BJ (cell line): ENCODE data around the gene KRTAP4-3. TPM values are rescaled to one million over a fixed set of nuclear protein-coding genes. Genes with fewer than 3 reads are reported as not detected.

Source experiments
- CTCF ChIA-PET: fragments of 350-600 bp; formaldehyde crosslinking; extraction: SDS; loops from one replicate; lab custom pipeline; 2021; ENCODE audit warnings: antibody characterized with exemption, inconsistent platforms; lab: Yijun Ruan, JAX
- POLR2A ChIA-PET: fragments of 300-600 bp; sonication (Branson Sonifier 250); formaldehyde crosslinking; extraction: SDS; loops from one replicate; lab custom pipeline; 2021; ENCODE audit warnings: antibody characterized with exemption; lab: Charles Lee
- DNase-seq: peaks from one replicate; pipeline ENCODE4 v3.0.0-alpha.2; 2011; ENCODE audit warnings: low read depth
- H3K27me3 ChIP-seq: 2 replicates; pipeline ENCODE4 v1.6.0; 2011; ENCODE audit warnings: low read length; ENCODE audit not compliant: control insufficient read depth, insufficient read depth
- H3K36me3 ChIP-seq: 2 replicates; pipeline ENCODE4 v1.5.1; 2011; ENCODE audit warnings: low read length; ENCODE audit not compliant: control insufficient read depth, insufficient read depth
- H3K4me3 ChIP-seq: 2 replicates; pipeline ENCODE4 v1.5.1; 2011; ENCODE audit warnings: low read depth, mild to moderate bottlenecking, control low read depth, low read length
- polyA minus RNA-seq: library from RNA; depleted of rRNA, polyadenylated mRNA; stranded (reverse); fragments of >200 nt; gene quantifications from 2 replicates; pipeline ENCODE4 v1.2.3, GENCODE V29; 2011; rRNA and poly(A)+ RNA removed
- polyA plus RNA-seq: library from polyadenylated mRNA; depleted of rRNA; stranded (reverse); fragments of >200 nt; gene quantifications from 2 replicates; pipeline ENCODE4 v1.2.3, GENCODE V29; 2011; rRNA removed
- TF ChIP-seq, protein P1 (sequence below): IDR thresholded peaks from 2 replicates; pipeline ENCODE4 v1.5.1; 2011; ENCODE audit warnings: low read depth, mild to moderate bottlenecking, control low read depth, inconsistent platforms, low read length, moderate library complexity; ENCODE audit not compliant: insufficient read depth

The KRTAP4-3 gene
- polyA plus RNA-seq, result not detected in 2 replicates
- not detected in 2 replicates for polyA minus RNA-seq

DNA sequence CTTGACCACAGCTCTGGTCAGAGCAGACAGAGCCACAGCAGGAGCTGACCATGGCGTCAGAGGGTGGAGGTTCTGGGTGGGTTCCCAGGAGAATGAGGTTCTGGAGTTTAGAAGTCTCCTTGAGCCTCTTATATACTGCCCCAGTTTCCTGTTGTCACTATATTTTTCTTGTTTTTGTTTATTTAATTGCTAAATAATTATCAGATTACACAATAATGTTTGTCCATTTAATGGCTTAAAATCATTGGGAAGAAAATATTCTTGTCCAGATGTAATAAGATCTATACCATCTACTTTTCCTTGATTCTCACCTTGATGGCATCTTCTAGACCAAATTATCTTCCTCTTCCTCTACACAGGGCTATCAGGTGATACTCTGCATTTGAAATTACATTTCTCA lies at the start of gene KRTAP4-3:
Gene KRTAP4-3 (minus strand): TSS at position 101 of the 400 bp plus-strand sequence. CDS start 49 bp downstream, at position 52.
- H3K27me3 ChIP-seq, result no peaks in the 10 kb centered on the region
- no peak for DNase-seq
- TF ChIP-seq, protein P1, sequence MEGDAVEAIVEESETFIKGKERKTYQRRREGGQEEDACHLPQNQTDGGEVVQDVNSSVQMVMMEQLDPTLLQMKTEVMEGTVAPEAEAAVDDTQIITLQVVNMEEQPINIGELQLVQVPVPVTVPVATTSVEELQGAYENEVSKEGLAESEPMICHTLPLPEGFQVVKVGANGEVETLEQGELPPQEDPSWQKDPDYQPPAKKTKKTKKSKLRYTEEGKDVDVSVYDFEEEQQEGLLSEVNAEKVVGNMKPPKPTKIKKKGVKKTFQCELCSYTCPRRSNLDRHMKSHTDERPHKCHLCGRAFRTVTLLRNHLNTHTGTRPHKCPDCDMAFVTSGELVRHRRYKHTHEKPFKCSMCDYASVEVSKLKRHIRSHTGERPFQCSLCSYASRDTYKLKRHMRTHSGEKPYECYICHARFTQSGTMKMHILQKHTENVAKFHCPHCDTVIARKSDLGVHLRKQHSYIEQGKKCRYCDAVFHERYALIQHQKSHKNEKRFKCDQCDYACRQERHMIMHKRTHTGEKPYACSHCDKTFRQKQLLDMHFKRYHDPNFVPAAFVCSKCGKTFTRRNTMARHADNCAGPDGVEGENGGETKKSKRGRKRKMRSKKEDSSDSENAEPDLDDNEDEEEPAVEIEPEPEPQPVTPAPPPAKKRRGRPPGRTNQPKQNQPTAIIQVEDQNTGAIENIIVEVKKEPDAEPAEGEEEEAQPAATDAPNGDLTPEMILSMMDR, result no peak
- ChIA-PET CTCF (no interaction called here), POLR2A (no interaction called here)
- no peaks in the 10 kb centered on the region for H3K36me3 ChIP-seq
- no peak within 1 kb of the TSS for H3K4me3 ChIP-seq

DNA sequence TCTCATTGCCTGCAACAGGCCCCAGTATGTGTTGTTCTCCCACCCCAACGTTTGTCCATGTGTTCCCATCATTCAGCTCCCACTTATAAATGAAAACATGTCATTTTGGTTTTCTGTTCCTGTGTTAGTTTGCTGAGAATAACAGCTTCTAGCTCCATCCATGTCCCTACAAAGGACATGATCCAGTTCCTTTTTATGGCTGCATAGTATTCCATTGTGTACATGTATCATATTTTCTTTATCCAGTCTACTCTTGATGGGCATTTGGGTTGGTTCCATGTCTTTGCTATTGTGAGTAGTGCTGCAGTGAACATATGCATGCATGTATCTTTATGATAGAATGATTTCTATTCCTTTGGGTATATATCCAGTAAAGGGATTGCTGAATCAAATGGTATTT lies 47.7 kb upstream of the KRTAP4-3 start:
- Histone ChIP-seq H3K27me3 (no peaks in the 10 kb centered on the region), H3K4me3 (no peak overlapping the region), H3K36me3 (no peaks in the 10 kb centered on the region)
- TF ChIP-seq, protein P1, result no peak
- ChIA-PET POLR2A (no interaction called here), CTCF (no interaction called here)
- DNase-seq, result no peak

DNA sequence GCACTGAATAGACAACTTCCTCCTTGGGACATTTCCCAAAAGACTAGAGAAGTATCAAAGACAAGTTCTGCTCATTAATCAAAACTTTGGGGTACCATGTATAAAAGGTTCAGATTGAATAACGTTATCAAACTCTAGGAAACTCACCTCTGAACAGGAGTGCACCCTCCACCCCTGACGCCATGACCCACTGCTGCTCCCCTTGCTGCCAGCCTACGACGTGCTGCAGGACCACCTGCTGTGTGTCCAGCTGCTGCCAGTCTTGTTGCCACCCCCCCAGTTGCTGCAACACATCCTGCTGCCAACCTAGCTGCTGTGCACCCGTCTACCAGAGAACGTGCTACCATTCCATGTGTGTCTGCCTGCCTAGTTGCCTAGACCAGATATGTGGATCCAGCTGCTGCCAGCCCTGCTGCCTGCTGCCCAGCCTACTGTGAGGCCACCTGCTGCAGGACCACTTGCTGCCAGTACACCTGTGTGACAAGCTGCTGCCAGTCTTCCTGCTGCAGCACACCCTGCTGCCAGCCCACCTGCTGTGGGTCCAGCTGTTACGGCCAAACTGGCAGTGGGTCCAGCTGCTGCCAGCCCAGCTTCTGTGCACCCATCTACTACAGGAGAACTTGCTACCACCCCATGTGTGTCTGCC lies 44.6 kb upstream of the KRTAP4-3 start:
- no peak overlapping the region for H3K4me3 ChIP-seq
- ChIA-PET CTCF (interaction anchor here (1.1 kb wide), 1 partner anchor 109 kb away, joined by 3 read pairs; no protein-coding TSS in a partner anchor), POLR2A (interaction anchor here (0.5 kb wide), 1 partner anchor 79 kb away, joined by 3 read pairs; no protein-coding TSS in a partner anchor)
- TF ChIP-seq, protein P1, result no peak
- no peak for DNase-seq
- H3K27me3 ChIP-seq, result no peaks in the 10 kb centered on the region
- H3K36me3 ChIP-seq, result no peaks in the 10 kb centered on the region

DNA sequence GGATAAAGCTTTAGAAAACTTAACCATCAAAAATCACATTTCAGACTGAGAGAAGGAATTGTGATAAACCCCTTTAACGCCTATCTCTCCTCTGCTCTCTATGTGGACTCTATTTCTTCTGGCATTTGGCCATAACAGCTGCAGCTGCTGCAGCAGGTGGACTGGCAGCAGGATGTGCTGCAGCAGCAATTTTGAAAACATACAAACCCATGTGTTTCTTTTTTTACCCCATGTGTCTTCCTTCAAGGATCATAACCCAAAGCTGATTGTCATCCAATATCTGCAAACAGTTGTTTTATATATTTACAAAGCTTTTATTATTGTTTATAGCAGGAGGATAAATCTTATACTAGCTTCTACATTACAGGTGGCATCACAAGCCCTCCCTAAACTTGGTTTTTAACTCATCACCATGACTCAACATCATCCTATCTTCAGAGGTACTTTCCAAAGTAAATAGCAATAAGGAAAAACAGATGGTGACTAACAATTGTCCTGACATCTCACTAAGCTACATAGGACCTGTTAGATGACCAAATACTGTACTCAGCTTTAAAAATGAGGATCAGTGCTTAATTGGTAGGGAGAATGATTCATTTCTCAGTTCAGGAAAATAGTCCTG lies 43.9 kb upstream of the KRTAP4-3 start:
- Histone ChIP-seq H3K27me3 (no peaks in the 10 kb centered on the region), H3K36me3 (no peaks in the 10 kb centered on the region), H3K4me3 (no peak overlapping the region)
- TF ChIP-seq, protein P1, result no peak
- peak; percentile 52 for DNase-seq
- ChIA-PET POLR2A (interaction anchor here (0.5 kb wide), 1 partner anchor 78 kb away, joined by 3 read pairs; no protein-coding TSS in a partner anchor), CTCF (interaction anchor here (1.1 kb wide), 1 partner anchor 110 kb away, joined by 3 read pairs; no protein-coding TSS in a partner anchor)

DNA sequence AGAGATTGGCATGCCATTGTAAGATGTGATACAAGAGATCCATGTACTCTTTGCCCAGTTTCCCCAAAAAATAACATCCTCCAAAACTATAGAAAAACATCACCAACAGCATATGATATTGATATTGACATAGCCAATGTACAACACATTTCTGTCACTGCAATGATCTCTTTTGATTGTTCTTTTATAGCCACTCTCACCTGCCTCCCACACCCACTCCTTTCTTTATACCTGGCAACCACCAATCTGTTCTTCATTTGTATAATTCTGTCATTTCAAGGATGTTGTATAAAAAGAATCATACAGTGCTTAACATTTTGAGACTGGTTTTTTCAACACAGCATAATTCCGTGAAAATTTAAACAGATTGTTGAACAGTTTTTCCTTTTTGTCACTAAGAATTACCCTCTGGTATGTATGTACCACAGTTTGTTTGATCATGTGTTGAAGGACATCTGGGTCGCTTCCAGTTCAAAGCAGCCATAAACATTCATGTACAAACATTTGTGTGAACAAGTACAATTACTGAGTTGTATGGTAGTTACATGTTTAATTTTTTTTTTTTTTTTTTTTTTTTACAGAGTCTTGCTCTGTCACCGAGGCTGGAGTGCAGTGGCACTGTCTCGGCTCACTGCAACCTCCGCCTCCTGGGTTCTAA lies 31.5 kb upstream of the KRTAP4-3 start:
- ChIA-PET CTCF (no interaction called here), POLR2A (no interaction called here)
- TF ChIP-seq, protein P1, result no peak
- Histone ChIP-seq H3K36me3 (no peaks in the 10 kb centered on the region), H3K27me3 (no peaks in the 10 kb centered on the region), H3K4me3 (no peak overlapping the region)
- no peak for DNase-seq
